GM12878 (cell line): ENCODE data around the gene OSBPL2. TPM values are rescaled to one million over a fixed set of nuclear protein-coding genes. Genes with fewer than 3 reads are reported as not detected.

Experiments used
- ASH2L ChIP-seq: fragments of 300-600, 200-600 bp; sonication (generic); IDR thresholded peaks from 2 replicates; pipeline ENCODE4 v1.6.1; 2017; ENCODE audit warnings: low read depth, mild to moderate bottlenecking, borderline replicate concordance
- BHLHE40 ChIP-seq, 2 experiments: fragments of 450-650 bp in 1 of 2; IDR thresholded peaks; 2 replicates each; pipeline ENCODE4 v1.6.1; 2011 to 2017; ENCODE audit warnings: low read depth in 2 of 2, borderline replicate concordance in 1 of 2, improper control_type of control experiment in 1 of 2, low read length in 1 of 2, mild to moderate bottlenecking in 1 of 2
- ESRRA ChIP-seq: IDR thresholded peaks from 2 replicates; pipeline ENCODE4 v1.6.1; 2012; ENCODE audit warnings: mild to moderate bottlenecking, low read length, improper control_type of control experiment
- EZH2 ChIP-seq: IDR thresholded peaks from 2 replicates; pipeline ENCODE4 v1.6.1; 2012; ENCODE audit warnings: low read depth, mild to moderate bottlenecking, control low read depth, inconsistent platforms, low read length, borderline replicate concordance; ENCODE audit not compliant: control insufficient read depth
- JUND ChIP-seq: IDR thresholded peaks from 2 replicates; pipeline ENCODE4 v1.6.1; 2012; ENCODE audit warnings: low read depth, mild to moderate bottlenecking, low read length, improper control_type of control experiment, moderate library complexity
- LARP7 ChIP-seq: fragments of 450-650 bp; IDR thresholded peaks from 2 replicates; pipeline ENCODE4 v1.6.1; 2017; ENCODE audit warnings: mild to moderate bottlenecking
- NFIC ChIP-seq: IDR thresholded peaks from 2 replicates; pipeline ENCODE4 v1.6.1; 2012; ENCODE audit warnings: low read depth, mild to moderate bottlenecking, inconsistent platforms, low read length, moderate library complexity
- polyA plus RNA-seq, 11 experiments: library from polyadenylated mRNA; depleted of rRNA in 4 of 11; unstranded in 6 of 11; stranded (reverse) in 5 of 11; fragments of >200 nt; fragmentation: Nextera tagmentation in 4 of 11; fragmentation: Illumina TruSeq in 1 of 11; extraction: Ambion mirVana in 4 of 11; extraction: Trizol in 1 of 11; gene quantifications; 1 replicate in 1 of 11; 2 replicates in 10 of 11; pipeline versions ENCODE4 v1.2.1 to v1.2.3, GENCODE V29; 2011 to 2016; ENCODE audit warnings: inconsistent platforms in 2 of 11, missing spikeins in 2 of 11, low read depth in 1 of 11
- total RNA-seq, 4 experiments: library from RNA; depleted of rRNA in 3 of 4; stranded (reverse); fragments of >200 nt in 3 of 4; fragmentation: Illumina TruSeq in 1 of 4; extraction: Trizol in 1 of 4; gene quantifications; 2 replicates each; pipeline versions ENCODE4 v1.2.1 to v1.2.3, GENCODE V29; 2013 to 2021
- TF ChIP-seq, protein P1 (sequence below): fragments of 150-350 bp; IDR thresholded peaks from 2 replicates; pipeline ENCODE4 v1.6.1; 2016; ENCODE audit warnings: low read depth, low read length
- TF ChIP-seq, protein P2 (sequence below): fragments of 450-650 bp; IDR thresholded peaks from 2 replicates; pipeline ENCODE4 v1.6.1; 2014; ENCODE audit warnings: mild to moderate bottlenecking
- TF ChIP-seq, protein P3 (sequence below): IDR thresholded peaks from 2 replicates; pipeline ENCODE4 v1.6.1; 2012; ENCODE audit warnings: mild to moderate bottlenecking, low read depth, low read length

OSBPL2 gene
- total and polyA plus RNA-seq, 10 of the 15 experiments (the other 5 are each of a cell fraction or from before 2014, with no cell fraction given) = 2.8 to 22.3 (median 14.7) TPM

DNA sequence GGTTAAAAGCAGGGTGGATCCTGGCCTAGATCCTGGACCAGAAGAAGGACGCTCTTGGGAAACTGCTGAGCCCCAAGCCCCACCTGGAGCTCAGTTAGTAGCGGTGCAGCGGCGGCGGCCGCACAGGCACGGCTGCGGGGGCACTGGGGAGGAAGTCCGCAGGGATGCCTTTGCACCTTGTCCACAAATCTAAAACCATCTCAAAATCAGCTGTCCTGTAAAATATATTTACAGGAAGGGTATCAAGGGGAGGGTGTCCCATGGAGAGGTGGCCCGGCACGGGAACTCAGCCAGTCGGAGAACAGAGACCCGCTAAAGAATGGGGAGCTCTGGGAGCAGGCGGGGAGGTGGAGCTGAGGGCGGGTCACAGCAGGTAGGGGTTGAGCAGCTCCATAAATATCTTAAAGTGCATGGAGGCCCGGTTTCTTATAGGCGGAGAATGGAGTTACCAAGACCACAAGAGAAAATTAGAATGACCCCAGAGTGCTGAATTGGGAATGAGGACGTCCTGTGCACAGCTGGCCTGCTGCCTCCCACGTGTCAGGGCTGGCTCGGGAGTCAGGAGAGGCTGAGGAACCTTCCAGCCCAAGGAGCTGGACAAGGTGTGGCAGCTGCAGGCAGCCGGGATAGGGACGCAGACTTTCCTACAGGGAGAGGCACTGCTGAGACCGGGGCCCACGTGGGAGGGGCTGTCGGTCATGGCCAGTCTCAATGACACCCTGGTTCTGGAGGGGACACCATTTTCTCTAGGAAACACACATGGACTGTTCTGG is 47.5 kb upstream of the OSBPL2 start (continued):
- TF ChIP-seq, protein P1, sequence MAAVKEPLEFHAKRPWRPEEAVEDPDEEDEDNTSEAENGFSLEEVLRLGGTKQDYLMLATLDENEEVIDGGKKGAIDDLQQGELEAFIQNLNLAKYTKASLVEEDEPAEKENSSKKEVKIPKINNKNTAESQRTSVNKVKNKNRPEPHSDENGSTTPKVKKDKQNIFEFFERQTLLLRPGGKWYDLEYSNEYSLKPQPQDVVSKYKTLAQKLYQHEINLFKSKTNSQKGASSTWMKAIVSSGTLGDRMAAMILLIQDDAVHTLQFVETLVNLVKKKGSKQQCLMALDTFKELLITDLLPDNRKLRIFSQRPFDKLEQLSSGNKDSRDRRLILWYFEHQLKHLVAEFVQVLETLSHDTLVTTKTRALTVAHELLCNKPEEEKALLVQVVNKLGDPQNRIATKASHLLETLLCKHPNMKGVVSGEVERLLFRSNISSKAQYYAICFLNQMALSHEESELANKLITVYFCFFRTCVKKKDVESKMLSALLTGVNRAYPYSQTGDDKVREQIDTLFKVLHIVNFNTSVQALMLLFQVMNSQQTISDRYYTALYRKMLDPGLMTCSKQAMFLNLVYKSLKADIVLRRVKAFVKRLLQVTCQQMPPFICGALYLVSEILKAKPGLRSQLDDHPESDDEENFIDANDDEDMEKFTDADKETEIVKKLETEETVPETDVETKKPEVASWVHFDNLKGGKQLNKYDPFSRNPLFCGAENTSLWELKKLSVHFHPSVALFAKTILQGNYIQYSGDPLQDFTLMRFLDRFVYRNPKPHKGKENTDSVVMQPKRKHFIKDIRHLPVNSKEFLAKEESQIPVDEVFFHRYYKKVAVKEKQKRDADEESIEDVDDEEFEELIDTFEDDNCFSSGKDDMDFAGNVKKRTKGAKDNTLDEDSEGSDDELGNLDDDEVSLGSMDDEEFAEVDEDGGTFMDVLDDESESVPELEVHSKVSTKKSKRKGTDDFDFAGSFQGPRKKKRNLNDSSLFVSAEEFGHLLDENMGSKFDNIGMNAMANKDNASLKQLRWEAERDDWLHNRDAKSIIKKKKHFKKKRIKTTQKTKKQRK = no peak
- TF ChIP-seq JUND = no peak
- TF ChIP-seq, protein P2, sequence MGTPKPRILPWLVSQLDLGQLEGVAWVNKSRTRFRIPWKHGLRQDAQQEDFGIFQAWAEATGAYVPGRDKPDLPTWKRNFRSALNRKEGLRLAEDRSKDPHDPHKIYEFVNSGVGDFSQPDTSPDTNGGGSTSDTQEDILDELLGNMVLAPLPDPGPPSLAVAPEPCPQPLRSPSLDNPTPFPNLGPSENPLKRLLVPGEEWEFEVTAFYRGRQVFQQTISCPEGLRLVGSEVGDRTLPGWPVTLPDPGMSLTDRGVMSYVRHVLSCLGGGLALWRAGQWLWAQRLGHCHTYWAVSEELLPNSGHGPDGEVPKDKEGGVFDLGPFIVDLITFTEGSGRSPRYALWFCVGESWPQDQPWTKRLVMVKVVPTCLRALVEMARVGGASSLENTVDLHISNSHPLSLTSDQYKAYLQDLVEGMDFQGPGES = no peak
- TF ChIP-seq LARP7 = no peak
- TF ChIP-seq EZH2 = no peak
- TF ChIP-seq ESRRA = no peak
- TF ChIP-seq ASH2L = no peak
- TF ChIP-seq, protein P3, sequence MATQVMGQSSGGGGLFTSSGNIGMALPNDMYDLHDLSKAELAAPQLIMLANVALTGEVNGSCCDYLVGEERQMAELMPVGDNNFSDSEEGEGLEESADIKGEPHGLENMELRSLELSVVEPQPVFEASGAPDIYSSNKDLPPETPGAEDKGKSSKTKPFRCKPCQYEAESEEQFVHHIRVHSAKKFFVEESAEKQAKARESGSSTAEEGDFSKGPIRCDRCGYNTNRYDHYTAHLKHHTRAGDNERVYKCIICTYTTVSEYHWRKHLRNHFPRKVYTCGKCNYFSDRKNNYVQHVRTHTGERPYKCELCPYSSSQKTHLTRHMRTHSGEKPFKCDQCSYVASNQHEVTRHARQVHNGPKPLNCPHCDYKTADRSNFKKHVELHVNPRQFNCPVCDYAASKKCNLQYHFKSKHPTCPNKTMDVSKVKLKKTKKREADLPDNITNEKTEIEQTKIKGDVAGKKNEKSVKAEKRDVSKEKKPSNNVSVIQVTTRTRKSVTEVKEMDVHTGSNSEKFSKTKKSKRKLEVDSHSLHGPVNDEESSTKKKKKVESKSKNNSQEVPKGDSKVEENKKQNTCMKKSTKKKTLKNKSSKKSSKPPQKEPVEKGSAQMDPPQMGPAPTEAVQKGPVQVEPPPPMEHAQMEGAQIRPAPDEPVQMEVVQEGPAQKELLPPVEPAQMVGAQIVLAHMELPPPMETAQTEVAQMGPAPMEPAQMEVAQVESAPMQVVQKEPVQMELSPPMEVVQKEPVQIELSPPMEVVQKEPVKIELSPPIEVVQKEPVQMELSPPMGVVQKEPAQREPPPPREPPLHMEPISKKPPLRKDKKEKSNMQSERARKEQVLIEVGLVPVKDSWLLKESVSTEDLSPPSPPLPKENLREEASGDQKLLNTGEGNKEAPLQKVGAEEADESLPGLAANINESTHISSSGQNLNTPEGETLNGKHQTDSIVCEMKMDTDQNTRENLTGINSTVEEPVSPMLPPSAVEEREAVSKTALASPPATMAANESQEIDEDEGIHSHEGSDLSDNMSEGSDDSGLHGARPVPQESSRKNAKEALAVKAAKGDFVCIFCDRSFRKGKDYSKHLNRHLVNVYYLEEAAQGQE = no peak
- no peak for TF ChIP-seq BHLHE40 (IDR thresholded peaks at IDR 0.05; ENCODE audit: borderline replicate concordance in 1 of 2, low read depth in 2 of 2, low read length in 1 of 2)
- no peak for TF ChIP-seq NFIC
- TF ChIP-seq, all 136 proteins: peak for 0
